ENCODE measurements around the gene ADAP1.
"Not testable (repeated sequence)": the region's sequence is repeated elsewhere in the genome, so short reads cannot be mapped to it uniquely, and the experiment has no call there.

The ADAP1 gene

DNA sequence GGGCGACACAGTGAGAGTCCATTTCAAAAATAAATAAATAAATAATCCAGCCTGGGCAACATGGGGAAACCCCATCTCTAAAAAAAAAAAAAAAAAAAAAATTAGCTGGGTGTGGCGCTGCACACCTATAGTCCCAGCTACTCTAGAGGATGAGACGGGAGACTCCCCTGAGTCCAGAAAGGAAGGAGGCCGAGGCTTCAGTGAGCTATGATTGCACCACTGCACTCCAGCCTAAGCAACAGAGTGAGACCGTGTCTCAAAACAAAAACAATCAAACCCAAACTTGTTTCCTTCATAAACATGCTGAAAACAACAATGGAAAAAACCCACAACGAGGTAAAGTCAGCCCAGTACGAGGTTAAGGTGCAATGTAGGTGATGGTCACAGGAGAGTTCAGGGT lies 19.7 kb upstream of the ADAP1 start:
- no peak for DNase-seq

DNA sequence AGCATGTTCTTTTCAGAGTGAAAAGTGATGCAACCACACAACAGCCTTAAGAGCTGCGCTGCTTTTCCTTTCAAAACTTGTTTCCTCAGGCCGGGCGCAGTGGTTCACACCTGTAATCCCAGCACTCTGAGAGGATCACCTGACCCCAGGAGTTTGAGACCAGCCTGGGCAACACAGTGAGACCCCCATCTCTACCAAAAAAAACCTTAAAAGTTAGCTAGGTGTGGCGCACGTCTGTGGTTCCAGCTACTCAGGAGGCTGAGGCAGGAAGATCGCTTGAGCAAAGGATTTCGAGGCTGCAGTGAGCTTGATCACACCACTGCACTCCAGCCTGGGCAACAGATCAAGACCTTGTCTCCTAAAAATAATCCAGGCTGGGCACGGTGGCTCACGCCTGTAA lies 18.8 kb upstream of the ADAP1 start:
- DNase-seq = no peak

DNA sequence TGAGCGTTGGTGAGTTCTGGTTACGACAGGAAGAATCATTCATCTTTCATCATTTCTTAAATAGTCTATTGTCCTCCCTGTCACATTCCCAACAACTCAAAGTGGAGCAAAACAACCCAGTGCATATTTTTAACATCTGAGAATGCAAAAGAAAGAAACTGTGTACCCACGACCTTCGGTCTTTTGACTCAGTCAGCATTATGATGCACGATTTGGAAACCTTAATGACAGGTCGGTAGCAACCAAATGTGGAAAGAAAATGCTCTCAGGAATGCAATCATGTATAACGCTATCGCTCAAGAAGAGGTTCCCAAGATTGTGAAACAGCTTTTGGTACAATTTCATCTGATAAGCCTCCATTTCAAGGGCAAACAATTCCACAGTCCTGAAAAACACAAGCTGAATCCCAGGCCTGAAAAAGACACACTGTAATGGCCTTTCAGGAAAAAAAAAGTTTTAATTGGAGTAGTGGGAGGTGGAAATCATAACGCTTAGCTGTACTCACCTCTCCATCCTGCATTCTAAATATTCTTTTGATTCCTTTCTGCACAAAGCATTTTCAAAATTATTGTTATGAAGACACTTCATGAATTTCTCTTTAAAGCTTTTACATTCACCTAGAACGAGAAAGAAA lies 18.3 kb upstream of the ADAP1 start:
- no peak for DNase-seq

DNA sequence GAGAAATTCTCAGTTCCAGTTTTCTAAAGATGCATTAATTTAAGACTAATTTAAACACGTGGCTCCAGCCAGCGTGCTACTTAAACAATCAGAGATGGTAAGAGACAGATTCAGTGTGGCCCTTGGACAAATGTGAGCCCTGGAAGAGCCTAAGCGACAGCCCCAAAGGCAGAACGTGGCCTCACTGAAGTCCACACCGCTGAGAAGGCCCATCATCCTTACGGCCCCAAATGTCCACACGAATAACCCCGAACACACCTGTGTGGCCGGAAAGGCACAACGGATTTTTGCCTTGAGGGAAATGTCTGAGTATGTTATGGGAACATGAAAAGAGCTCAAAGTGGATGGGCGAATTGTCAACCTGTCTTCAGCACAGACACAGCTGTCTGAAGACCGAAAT lies 17.6 kb upstream of the ADAP1 start:
- DNase-seq = no peak

DNA sequence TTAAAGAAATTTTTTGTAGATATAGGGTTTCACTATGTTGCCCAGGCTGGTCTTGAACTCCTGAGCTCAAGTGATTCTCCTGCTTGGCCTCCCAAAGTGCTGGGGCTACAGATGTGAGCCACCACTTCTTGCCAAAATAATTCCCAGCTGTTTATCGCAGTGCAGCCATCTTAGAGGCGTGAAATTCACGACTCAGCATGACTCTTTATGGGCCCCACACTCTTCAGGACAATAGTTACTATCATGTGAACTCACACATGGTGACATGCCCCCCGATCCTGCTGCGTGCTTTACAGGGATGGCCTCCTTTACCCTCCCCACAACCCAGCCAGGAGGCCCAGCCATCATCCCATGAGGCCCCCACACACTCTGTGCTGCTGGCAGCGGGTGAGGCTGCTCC lies 16.3 kb upstream of the ADAP1 start:
- DNase-seq = no peak

DNA sequence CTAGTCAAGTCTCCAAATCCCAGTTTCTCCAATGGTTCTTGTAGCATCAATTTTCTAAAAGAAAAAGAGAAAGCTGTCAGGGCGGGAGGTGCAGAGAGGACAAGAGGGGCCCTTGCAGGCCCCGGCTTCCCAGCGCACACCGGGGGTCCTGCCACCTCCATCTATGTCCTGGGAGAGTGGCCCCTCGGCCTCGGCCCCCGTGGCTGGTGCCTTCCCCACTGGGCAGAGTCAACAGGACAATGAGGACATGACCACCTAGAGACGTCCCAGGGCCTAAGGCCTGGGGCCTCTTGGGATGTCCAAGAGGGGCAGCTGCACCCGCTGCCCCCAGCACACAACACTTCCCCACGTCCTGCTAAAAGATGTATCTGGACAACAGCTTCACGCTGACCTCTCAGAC lies 14.9 kb upstream of the ADAP1 start:
- no peak for DNase-seq

DNA sequence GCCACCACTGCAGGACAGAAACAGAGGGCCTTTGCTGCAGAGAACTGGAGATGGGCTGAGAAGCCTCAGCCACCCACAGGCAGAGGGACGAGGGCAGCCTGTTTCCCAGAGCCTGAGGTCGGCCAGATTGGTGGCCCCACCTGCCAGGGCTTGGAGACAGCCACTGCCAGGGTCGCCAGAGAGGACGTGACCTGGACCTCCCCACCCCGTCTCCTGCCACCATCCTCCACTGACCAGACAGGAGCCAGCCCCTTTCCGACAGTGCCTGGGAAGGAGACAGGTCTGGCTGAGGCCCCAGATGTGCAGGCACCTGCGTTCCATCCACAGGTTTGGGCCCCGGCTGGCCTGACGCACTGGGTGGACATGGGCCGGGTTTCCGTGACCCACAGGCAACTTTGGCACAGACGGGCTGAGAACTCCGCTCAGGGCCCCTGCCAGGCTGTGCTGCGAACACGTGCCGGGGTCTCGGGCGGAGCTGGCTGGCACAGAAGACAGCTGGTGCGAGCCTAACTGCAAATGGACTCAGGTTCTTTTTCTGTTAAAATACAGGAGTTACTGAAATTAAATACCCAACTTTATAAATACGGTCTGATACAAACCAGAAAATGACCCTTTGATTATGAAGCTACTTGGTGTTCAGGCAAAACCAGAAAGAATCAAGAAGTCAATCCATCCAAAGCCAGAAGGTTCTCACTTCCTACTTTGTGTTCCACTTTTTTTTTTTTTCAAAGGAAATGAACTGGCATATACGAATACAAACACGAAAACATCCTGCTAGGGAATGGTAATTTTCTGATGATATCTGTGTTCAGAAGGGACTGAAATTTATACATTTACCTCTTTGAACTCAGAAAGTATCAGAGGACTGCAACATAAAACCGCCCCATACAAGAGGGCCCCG lies 14.0 kb upstream of the ADAP1 start:
- no peak for DNase-seq

DNA sequence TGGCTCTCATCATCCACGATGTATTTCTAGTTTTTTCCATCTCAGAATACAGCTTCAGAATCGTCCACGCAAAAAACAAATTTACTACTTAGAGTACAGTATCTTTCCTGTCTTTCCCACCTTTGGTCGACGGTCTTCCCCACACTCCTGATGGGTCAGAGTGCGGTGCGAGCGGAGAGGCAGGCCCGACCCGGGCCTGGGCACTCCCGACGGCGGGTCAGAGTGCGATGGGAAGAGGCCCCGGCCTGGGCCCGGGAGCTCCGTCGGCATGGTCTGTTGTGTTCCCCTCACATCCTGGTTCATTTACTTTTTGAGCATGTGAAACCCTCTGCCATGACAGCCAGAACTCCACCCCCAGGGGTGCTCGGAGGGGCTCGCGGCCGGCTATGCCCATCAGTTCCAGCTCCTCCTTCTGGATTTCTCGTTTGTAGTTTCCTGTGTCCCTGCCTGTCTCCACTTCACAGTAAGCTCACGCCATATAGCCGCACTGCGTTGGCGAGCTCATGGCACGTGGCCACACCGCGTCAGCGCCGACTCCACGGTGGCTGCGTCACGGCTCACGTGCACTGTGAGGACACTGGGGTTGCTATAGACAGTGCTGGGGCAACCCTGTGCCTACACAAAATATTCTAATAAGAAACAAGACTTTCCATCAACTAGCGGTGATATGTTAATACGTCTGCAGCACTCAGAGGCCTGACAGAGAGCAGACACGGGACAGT lies 13.0 kb upstream of the ADAP1 start:
- no peak for DNase-seq

DNA sequence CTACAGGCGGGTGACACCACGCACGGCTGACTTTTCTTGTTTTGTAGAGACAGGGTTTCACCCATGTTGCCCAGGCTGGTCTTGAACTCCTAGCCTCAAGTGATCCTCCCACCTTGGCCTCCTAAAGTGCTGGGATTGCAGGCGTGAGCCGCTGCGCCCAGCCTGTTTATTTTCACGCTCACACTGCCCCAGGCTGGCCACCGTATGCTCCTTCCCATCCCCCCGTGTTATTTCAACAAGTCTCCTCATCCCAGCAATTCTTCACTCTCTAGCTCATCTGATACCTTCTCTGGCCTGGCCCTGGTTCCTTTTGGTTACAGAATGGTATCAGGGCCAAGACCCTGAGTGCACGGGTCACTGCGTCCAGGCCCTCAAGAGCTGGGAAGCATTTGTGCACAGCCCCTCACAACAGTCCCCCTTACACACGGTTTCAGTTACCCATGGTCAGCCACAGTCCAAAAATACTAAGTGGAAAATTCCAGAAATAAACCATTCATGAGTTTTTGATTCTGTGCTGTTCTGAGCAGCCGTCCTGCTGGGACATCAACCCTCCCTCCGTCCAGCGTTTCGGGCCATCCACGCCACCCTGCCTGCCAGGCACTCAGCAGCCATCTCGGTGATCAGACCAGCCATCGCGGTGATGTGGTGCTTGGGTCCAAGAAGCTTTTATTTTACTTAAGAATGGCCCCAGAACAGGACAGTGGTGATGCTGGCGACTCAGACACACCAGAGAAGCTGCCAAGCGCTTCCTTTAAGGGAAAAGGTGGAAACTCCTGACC lies 12.0 kb upstream of the ADAP1 start:
- DNase-seq = no peak

DNA sequence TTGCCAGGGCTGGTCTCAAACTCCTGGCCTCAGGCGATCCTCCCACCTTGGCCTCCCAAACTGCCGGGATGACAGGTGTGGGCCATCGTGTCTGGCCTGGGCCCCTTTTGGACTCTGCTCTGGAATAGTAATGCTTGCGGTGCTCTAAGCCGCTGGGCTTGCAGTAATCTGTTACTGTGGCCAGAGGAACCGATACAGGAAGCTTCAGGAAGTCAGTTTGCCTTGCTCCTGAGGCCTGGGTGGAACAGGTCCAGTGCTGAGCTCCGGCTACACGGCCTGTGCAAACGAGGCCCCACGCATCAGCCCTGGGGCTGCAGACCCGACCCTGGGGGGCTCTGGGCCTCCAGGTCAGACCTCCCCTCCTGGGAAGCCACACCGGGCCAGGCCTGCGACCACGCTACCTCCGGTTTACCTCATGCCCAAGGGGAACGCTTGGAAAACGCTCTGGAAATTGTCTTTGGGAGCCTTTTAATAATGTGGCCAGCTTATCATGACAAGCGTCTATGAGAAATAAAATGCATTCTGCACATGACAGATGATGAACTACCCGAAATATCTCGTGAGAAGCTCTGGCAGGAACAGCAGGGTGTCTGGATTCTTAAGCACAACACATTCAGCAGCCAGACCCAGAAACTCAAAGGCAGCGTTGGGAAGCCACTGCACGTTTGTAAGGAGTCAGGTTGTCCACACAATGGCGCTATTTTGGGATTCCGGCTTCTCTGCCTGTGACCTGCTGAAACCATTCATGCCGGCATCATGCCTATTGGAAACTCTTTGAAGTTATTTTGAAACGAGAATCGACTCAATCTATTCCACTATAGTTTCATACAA lies 10.1 kb upstream of the ADAP1 start:
- peak; percentile 64 for DNase-seq

DNA sequence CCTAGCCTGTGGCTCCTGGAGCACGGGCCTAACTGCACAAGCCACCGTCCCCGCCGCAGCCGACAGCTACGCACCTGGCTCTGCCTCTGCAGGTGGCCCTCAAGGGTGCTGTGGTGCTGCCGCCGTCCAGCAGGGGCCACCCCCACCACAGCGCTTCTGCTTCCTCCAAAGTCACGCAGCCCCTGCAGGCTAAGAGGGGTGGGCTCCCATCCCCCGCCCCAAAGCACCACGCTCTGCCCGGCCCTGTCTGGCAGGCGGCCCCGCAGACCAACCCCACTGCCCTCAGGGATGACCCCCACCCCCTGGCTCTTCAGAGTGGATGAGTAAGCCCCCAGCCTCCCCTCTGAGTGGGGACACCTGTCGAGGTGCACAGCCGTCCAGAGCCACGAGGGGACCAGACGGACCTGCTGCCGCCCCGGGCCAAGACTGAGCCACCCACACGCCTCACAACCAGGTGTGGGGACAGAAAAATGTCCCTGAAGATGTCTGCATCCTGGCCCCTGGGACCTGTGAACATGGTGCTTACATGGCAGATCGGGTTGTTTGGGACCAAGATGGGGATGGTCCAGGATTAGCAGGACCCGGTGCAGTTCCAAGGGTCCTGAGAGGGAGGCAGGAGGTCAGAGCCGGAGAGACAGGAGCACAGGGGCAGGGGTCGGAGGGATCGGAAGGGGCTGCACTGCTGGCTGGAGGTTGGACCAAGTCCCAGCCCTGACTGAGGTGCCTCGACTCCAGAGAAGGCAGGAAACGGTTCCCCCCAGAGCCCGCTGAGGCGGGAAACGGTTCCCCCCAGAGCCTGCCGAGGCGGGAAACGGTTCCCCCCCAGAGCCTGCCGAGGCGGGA lies 9.0 kb upstream of the ADAP1 start:
- no peak for DNase-seq

DNA sequence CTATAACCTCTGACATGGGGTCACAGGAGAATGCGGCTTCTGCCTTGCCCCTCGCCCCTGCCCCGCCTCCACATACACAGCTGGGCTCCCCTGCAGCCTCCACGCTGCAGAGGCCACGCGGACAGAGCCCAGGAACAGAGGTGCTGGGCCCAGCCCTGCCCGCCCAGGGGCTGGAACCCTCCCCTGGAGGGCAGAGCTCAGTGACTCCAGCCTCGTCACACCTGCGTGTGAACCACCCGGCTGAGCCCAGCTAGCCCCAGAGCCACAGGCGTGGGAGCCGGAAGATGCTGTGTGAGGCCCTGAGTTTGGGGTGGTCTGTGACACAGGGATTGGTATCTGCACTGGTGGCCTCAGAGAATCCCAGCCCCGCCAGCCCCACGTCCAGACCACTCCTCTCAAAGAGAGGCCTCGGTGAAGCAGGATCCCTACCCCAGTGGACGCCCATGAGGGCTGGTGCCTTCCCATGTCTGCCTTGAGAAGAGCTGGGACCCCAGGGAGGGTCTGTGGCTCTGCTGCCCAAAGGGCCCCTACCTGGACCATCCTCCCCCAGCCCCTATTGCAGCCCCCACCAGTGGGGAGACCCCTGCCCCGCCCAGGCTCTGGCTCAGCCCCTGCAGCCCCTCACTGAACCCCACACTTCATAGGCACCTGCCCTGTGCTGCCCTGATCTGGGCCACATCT lies 8.1 kb upstream of the ADAP1 start:
- no peak for DNase-seq

DNA sequence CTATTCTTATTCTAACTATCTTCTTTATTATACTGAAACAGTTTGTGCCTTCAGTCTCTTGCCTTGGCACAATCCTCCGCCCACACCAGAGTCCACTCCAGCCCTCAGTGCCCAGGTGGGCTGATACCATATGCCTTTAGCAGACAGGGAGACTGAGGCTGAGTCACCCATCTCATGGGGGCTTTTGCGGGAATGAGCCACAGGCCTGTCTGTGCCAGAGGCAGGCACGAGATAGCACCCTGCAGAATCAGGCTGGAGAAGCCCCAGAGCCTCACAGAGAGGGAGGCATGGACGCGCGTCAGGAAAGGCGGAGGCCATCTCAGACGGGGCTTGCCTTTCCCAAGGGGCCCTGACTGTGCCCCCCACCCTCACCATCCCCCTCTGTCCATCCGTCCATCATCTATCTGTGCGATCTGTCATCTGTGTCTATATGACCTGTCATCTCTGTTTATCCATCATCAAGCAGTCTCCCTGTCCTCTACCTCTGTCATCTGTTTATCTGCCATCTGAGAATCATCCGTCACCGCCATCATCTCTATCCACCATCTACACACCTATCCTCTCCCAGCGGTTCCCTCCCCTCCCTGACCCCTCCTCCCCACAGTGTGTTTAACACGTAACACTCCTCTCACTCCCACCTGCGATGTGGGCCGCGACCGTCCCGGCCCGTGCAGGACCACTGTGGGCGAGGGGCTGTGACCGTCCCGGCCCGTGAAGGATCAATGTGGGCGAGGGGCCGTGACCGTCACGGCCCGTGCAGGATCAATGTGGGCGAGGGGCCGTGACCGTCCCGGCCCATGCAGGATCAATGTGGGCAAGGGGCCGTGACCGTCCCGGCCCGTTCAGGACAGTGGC lies 7.3 kb upstream of the ADAP1 start:
- no peak for DNase-seq

DNA sequence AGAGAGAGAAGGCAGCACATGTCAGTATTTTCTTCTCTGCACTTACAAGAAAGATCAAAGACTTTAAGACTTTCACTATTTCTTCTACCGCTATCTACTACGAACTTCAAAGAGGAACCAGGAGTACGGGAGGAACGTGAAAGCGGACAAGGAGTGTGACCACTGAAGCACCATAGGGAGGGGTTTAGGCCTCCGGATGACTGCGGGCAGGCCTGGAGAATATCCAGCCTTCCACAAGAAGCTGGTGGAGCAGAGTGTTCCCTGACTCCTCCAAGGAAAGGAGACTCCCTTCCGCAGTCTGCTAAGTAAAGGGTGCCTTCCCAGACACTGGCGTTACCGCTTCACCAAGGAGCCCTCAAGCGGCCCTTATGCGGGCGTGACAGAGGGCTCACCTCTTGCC lies 6.5 kb upstream of the ADAP1 start:
- DNase-seq = not testable (repeated sequence)

DNA sequence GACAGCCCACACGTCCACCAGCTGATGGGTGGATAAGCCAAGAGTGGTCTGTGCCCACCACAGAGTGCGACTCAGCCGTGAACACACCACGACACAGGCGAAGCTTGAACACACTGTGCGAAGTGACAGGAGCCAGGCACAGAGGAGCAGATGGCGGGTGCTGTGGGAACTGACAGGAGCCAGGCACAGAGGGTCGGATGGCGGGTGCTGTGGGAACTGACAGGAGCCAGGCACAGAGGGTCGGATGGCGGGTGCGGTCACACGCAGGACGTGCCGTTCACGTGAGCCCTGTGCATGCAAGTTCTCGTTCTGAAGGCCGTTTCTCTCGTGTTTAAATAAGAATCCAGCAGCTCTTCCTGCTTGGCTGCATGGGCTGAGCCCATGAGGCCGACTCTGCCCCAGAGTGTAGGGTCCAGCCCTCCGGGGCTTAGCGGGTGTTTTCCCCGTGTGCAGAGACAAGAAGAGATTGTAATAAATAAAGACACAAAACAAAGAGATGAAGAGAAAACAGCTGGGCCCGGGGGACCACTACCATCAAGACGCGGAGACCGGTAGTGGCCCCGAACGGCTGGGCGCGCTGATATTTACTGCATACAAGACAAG lies 5.9 kb upstream of the ADAP1 start:
- no peak for DNase-seq

DNA sequence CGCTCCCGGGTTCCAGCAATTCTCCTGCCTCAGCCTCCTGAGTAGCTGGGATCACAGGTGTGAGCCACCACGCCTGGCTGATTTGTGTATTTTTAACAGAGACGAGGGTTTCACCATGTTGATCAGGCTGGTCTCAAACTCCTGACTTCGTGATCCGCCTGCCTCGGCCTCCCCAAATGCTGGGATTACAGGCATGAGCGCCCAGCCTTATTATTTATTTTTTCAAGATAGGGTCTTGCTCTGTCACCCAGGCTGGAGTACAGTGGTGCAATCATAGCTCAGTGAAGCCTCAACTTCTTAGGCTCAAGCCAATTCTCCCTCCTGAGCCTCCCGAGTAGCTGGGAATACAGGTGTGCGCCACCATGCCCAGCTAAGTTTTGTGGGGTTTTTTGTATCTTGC lies 5.3 kb upstream of the ADAP1 start:
- not testable (repeated sequence) for DNase-seq

DNA sequence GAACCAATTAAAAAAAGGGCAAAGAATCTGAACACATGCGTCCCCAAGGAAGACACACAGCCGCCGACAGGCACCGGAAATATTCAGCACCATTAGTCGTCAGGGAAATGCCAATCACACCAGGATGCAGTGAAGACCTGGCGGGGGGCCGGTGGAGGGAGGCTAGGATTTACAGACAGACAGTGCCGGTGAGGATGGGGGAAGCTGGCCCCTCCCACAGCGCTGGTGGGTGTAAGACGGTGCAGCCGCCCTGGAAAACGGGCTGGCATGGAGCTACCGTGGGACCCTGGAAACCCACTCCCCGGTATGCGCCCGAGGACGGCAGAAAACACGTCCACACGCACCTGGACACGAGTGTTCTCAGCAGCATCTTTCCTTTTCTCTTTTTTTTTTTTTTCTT lies 4.8 kb upstream of the ADAP1 start:
- DNase-seq = no peak

DNA sequence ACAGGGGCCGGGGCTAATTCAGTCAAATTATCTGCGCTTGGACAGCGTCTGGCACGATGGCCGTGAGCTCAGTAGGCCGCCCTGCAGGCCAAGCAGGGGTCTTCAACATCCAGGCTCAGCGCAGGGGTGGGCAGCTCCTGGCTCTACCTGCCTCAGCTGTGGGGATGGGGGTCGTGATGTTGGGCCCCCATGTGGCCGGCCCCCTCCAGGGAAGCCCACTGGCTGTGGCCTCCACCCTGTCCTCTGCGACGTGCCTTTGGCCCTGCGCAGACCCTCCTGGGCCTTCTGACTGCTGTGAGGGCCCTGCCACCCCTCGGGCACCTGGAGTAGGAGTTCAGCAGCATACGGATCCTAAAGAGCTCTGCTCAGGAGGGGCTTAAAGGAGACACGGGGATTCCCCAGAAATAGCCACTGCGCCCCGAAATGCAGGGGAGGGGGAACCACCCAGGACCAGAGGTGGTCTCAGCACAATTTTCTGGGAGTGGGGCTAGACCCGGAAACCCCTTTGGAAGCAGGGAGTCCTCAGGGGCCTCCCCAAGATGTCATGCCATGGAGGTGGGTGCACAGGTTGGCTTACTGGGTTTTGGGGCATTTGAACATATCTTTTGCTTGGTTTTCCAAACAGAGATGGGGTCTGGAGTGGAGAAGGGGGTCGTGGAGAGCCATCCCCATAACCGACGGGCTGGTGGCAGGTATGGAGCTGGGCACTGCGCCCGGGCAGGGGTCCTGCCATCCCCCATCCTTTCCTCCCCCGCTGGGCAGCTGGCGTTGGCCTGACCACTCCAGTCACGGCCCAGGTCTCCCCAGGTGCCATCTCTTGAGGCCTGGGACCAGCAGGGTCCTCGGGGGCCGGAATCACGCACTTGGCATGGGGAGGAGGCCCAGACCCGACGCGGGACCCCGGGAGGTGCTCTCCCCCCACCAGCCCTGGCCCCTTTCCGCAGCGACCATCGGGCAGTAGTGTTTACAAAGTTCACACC lies 4.0 kb upstream of the ADAP1 start:
- no peak for DNase-seq
